Left renal cortex interstitium (tissue), 4 donors: ENCODE results near the gene TAS2R20. TPM values are rescaled to one million over a fixed set of nuclear protein-coding genes. Genes with fewer than 3 reads are reported as not detected.
"Not testable (repeated sequence)": the region's sequence is repeated elsewhere in the genome, so short reads cannot be mapped to it uniquely, and the experiment has no call there.

Experiments used
- DNase-seq, 4 donors: peaks; one replicate each; pipeline ENCODE4 v3.0.0-alpha.2; 2013; ENCODE audit warnings: low read depth in 4 of 4, low spot score in 2 of 4, missing footprints in 1 of 4
- polyA plus RNA-seq, 4 donors: library from polyadenylated mRNA; unstranded; fragments of 120-200 nt; gene quantifications; one replicate each; pipeline ENCODE4 v1.2.1, GENCODE V29; 2013; ENCODE audit not compliant: insufficient read length in 4 of 4

The TAS2R20 gene, protein sequence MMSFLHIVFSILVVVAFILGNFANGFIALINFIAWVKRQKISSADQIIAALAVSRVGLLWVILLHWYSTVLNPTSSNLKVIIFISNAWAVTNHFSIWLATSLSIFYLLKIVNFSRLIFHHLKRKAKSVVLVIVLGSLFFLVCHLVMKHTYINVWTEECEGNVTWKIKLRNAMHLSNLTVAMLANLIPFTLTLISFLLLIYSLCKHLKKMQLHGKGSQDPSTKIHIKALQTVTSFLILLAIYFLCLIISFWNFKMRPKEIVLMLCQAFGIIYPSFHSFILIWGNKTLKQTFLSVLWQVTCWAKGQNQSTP
- polyA plus RNA-seq = 1 to 10 TPM in 3 of 4 donors, under 1 TPM in 1; 0.38 to 4.1 (median 1.8) TPM

DNA sequence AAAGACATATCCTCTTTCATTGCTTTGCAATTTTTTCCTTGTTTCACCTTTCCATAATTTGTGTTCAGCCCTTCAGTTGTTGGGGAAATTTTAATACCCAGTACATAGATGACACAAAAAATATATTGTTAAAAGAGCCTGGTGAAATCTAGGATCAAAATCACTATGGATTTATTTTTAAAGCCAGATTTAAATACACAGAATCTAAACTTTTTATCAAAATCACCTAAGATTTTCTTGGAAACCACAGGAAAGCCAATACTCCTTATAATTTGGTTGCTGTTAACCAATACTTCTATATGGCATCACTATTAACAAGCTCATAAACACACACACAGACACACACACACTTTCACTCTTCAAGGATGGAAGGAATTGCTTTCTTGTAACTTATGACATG lies at the start of gene TAS2R20:
Gene TAS2R20 (minus strand): TSS at position 101 of the 400 bp plus-strand sequence. CDS start 429 bp downstream, outside the sequence.
- no peak for DNase-seq

DNA sequence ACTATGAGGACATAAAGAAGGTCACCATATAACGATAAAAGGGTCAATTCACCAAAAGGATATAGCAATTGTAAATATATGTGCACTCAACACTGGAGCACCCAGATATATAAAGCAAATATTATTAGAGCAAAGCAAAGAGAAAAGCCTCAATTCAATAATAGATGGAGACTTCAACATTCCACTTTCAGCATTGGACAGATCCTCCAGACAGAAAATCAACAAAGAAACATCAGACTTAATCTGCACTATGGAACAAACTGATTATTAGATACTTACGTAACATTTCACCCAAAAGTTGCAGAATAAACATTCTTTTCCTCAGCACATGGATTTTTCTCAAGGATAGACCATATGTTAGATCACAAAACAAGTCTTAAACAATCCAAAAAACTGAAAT lies 43.3 kb upstream of the TAS2R20 start:
- DNase-seq = not testable (repeated sequence)

DNA sequence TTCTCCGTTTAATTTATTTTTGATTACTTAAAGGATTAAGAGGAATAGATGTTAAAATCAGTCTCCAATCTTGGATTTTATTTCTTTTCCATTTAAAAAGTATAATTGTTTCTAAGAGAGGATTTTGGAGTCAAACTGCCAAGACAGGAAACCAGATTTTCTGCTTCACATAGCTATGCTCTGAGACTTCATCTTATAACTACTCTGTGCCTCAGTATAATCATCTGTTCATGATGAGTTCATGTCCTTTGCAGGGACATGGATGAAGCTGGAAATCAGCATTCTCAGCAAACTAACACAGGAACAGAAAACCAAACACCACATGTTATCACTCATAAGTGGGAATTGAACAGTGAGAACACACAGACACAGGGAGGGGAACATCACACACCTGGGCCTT lies 42.1 kb upstream of the TAS2R20 start:
- DNase-seq = no peak

DNA sequence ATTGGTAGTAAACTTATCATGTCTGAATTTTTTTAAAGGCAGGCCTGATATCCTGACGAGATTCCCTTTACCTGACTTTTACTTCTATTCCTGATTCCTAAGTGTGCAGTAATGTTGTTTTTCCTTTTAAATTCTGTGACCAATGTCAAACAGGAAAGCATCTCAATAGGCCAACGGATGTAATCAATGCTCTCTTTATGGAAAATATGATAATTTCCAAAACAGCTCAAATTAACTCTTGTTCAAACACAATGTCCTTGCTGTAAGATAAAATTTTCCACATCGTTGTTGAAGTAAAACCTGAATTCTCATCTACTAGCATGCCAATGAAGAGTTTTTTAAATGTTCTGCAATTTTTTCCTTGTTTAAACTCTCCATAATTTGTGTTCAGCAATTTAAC lies 41.1 kb upstream of the TAS2R20 start:
- no peak for DNase-seq

DNA sequence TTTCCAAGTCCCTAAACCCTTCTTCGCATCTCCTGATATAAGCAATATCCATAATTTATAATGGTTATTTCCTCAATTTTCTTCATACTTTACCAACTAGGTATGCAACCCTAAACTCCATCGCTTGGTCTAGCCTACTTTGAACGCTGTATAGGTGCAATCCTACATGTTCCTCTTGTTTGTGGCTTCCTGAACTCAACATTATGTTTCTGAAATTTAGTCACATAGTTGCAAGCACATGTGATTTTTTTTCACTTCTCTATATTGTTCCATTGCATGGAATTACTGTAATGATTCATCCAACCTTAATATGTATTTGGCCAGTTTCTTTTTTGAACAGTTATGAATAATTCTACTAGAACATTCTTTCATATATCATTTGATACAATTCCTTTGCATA lies 35.9 kb upstream of the TAS2R20 start:
- DNase-seq = not testable (repeated sequence)

DNA sequence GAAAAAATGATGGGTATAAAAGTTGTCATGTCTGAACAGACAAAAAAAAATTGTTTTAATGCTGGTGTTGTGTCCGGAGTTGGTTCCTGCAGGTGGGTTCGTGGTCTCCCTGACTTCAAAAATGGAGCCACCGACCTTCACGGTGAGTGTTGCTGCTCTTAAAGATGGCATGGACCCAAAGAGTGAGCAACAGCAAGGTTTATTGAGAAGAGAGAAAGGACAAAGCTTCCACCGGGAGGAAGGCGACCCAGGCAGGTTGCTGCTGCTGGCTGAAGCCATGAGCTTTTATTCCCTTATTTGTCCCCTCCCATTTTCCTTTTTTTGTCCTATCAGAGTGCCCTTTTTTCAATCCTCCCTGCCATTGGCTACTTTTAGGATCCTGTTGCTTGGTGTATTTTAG lies 33.2 kb upstream of the TAS2R20 start, which contains the start of gene TAS2R31:
Gene TAS2R31 (minus strand): TSS at position 101 of the 400 bp plus-strand sequence. CDS start 72 bp downstream, at position 29.
- DNase-seq = no peak

DNA sequence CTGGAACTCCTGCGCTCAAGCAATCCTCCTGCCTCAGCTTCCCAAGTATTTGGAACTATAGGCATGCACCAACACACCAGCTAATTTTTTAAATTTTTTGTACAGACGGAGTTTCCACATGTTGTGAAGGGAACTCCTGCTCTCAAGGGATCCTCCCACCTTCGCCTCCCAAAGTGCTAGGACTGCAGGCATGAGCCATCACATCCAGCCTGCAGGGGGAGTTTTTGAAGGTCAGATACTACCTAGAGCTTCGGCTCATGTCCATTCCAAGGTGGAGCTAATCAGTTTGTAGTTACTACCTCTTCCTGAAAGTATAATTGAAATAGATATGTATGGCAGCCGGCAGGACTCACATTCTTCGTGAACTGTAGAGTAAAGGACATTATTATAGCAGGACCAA lies 28.0 kb upstream of the TAS2R20 start:
- DNase-seq = no peak

DNA sequence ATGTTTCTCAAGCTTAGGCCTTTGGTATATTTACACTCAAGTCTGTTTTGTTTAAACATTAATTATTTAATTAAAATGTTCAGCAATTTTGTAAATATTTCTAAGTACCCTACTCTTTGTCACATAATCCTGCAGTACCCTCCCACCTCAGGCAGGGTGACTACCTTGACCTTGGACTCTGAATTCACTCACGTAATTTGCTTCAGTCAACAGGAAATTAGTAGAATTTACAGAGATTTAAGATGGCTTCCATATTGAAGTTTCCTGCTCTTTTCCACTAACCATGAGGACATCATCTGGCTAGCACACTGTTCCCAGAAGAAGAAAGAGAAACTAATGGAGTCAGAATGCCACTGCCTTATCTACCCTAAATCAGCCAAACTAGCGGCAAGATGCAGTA lies 25.3 kb upstream of the TAS2R20 start:
- no peak for DNase-seq

DNA sequence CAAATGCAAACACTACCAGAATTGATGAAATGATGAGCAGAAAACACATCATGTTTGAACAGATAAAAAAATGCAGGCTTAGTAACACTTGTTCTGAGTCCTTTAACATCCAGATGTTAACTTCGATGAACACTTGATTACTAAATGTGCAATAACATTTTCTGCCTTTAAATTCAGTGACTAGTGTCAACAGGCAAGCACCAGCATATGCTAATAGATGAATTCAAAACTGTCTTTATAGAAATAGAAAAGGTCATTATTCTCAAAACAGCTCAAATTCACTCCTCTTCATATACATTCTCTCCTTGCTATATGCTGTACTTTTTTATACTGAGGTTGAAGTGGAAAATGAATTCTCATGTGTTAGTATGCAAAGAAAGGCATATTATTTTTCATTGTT lies 24.4 kb upstream of the TAS2R20 start, which contains the start of gene TAS2R19:
Gene TAS2R19 (minus strand): TSS at position 101 of the 400 bp plus-strand sequence. CDS start 49 bp downstream, at position 52.
- no peak for DNase-seq

DNA sequence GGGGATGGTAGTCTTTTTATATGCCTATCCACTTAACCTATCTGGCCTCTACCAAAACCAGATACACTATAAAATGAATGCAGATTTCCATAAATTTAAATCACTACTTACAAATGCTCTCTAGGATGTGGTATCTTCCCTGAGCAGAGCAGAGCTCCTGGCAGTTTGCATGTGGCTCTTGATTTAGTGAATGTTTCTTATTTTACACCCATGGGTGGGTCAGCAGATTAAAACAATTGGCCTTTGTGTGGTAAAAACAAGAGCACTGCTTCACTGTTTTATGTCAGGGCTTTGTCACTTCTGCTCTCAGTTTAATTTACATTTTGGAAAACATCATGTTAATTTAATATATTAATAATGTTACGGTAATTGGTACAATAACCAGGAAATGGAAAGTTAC lies 18.8 kb upstream of the TAS2R20 start:
- DNase-seq = no peak

DNA sequence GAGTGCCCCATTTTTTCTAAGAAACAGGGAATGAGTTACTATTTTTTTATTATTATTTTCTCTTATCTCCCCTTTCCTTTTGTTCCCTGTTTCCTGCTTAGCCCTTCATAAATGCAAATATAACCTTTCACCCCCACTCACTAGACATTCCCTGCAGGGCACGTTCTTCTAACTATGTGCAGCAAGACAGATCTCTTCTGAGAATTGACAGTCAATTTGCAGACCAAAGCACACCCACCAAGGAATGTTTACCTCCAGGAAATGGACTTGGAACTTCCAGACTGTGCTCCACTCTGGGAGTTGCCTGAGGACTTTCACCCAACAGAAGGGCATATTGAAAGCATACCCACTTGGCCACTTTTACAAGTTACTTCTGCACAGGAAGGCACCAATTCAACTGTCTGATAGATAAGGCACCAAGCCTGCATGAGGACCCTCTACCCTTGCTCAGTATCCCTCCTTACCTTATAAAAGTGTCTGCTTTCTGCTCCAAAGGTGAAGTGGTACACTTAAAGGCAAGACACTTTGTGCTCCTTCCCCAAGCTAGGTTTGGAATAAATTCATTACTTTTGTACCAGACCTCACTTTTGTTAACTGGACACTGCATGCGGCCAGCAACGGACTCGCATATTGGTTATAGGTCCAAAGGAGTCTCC lies 17.8 kb upstream of the TAS2R20 start:
- DNase-seq = no peak

DNA sequence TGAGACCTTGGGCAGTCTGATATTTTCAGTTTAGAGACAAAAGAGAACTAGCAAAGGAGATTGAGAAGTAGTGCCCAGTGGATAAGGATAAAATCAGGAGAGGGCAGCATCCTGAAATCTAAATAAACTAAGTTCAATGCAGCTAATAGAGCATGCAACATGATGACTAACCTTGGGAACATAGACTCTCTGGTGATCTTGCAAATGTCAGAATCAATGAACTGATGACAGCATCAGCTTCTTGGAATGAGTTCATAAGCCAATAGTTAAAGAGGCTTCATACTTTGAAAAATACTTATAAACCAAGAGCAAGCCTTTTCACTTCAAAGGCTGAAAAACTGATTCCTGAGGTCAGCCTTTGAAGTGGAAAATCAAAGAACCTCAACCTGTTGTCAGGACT lies 16.1 kb upstream of the TAS2R20 start:
- no peak for DNase-seq

DNA sequence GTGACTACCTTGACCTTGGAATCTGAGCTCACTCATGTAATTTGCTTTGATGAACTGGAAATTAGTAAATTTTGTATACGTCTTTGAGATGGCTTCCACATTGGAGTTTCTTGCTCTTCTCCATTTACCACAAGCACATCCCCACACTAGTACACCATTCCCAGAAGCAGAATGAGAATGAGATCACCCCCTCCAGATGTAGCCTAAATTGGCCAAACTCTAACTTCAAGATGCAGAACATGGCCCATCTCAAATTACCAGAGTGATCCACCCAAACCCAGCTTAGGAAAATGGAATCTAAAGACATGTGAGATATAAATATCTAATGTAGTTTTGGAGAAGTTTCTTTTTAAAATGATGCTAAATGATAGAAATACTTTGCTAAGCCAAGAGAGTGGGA lies 9.5 kb upstream of the TAS2R20 start:
- no peak for DNase-seq

DNA sequence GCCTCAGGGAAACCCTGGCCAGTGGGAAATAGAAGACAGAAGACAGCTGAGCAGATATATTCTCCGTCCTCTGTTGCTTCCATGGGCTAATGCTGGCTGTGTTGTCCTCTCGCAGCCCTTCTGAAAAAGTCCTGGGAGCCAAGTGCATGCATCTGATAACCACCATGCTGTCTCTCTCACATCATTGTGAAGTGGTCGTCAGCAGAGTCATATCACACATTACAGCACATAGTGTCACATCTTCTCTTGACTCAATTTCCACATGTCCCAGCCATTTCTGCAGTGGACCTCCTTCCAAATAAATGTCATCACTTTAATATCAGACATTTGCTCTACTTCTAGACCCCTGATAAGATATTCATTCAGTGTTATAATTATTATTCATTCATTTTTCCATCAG lies 3.8 kb downstream of the TAS2R20 start:
- no peak for DNase-seq

DNA sequence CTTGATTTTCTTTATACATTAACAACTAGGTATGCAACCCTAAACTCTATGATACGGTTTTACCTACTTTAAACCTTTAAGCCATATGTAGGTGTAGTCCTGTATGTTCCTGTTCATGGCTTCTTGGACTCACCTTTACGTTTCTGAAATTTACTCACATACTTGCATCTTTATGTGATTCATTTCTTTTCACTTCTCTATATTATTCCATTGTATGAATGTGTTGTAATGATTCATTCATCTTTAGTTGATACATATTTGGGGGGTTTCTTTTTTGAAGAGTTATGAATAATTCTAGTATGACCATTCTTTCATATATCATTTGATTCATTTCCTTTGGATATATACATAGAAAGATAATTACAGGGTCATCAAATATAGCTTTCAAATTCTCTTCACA lies 9.0 kb downstream of the TAS2R20 start:
- DNase-seq = no peak

DNA sequence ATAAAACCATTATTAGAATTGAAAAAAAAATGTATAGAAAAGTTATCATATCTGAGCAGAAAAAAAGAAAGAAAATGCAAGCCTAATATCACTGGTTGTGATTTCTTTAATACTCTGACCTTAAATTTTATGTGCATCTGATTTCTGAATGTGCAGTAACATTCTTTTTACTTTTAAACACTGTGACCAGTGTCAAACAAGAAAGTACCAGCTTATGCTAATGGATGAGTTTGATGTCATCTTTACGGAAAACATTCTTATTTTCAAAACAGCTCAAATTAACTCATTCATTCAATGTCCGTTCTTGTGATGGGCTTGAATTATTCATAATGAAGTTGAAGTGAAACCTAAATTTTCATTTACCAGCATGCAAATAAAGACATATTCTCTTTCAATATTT lies 11.3 kb downstream of the TAS2R20 start, which contains the start of gene TAS2R50:
Gene TAS2R50 (minus strand): TSS at position 101 of the 400 bp plus-strand sequence. CDS start 52 bp downstream, at position 49.
- DNase-seq = no peak

DNA sequence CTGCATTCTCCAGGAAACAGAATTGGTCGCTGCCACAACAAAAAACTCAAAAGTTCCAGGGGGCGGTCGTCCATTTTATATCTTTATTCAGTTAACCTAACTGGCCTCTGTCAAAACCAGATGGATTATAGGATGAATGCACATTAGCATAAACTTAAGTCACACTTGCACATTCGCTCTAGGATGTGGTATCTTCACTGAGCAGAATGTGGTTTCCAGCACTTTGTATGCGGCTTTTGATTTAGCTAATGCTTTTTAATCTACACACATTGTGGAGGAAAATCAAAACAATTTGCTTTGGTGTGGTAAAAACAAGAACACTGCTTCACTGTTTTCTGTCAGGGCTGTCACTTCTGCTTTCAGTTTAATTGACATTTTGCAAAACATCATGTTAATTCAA lies 15.9 kb downstream of the TAS2R20 start:
- no peak for DNase-seq

DNA sequence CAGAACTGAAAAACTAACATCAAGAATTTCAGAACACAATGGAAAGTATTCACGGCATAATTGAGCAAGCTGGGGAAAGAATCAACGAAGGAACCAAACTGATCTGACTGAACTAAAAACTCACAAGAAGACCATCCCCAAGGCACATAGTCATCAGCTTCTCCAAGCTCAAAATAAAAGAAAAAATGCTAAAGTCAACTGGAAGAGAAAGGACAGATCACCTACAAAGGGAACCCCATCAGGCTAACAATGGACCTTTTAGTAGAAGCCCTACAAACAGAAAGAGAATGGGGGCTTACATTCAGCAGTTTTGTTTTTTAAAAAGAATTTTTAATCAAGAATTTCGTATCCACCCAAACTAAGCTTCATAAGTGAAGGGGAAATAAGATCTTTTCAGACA lies 23.1 kb downstream of the TAS2R20 start:
- no peak for DNase-seq

DNA sequence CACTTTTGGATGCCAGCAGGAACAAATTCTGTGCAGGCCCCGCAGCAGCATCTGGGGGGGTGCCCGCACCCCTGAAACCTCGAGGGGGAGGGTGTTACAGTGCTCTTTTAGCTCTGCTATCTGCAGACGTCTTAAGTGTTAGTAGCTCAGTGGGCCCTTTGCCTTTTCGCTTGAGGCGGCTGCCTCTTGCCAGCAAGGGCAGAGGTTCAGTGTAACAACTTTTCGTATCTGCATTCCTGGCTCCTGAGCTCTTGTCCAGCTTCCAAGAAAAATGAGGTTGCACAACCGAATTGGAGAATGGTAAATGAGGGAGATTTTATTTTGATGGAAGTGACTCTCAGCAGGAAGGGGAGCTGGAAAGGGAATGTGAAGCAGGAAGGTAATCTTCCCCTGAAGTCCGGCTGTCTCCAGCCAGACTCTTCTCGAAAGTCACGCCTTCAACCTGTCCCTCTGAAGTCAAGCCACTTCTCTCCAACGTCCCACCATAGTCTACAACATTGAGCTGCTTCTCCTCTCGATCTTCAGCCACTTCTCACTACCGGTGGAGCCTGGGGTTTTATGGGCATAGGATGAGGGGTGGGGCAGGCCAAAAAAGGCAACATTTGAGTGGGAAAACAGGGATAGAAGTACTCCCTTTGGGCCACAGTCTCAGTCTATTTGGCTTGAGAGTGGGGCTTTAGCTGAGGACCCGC lies 29.2 kb downstream of the TAS2R20 start:
- no peak for DNase-seq

DNA sequence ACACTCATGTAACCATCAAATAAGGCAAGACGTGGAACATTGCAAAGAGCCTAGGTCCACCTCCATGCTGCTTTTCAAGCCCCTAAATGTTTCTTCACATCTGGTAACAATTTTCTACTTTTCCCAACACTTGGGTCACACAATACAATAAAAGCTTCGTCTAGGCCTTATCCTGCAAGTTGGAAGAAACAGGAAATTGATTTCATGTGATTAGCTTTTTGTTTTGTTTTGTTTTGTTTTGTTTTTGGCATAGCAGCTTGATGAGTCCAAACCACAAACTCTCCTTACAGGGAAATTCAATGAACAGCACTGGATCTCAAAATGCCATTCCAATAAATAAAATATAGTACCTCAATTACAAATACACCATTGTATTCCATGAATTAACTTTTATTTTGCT lies 30.7 kb downstream of the TAS2R20 start:
- DNase-seq = no peak

DNA sequence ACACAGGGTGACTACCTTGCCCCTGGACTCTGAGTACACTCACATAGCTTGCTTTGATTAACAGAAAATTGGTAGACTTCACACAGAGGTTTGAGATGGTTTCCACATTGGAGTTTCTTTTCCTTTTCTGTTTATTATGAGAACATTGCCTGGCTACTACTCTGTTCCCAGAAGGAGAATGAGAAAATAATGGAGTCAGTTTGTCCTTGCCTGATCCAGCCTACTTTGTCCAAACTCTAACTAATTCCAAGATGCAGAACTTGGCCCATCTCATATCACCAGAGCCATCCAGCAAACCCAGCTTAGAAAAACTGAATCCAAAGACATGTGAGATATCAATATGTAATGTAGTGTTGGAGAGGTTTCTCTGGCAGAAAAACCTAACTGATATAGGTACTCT lies 31.8 kb downstream of the TAS2R20 start:
- DNase-seq = no peak
